Testis (tissue), 2 donors: ENCODE results near the gene CD81.

Experiments
- CTCF ChIP-seq, 3 experiments: fragments of 450-650 bp in 2 of 3; fragments of 200-600 bp in 1 of 3; sonication (generic) in 1 of 3; IDR thresholded peaks; one replicate each; pipeline ENCODE4 v1.5.1; 2016 to 2019; ENCODE audit warnings: antibody characterized with exemption in 3 of 3, mild to moderate bottlenecking in 2 of 3, moderate library complexity in 1 of 3
- POLR2A ChIP-seq: fragments of 450-650 bp; IDR thresholded peaks from one replicate; pipeline ENCODE4 v1.6.1; 2017; ENCODE audit warnings: antibody characterized with exemption, mild to moderate bottlenecking, moderate library complexity

- TF ChIP-seq POLR2A (no peak), CTCF (IDR thresholded peaks at IDR 0.05) (no peak)
Observed at GRCh38 chr11:2328021-2328420, 49.1 kb upstream of the CD81 start.
